ENCODE results near the gene ZNF726. TPM values are rescaled to one million over a fixed set of nuclear protein-coding genes. Genes with fewer than 3 reads are reported as not detected.

The ZNF726 gene
- total RNA-seq, 1 experiment from 2014 or later = 0.11 TPM

DNA sequence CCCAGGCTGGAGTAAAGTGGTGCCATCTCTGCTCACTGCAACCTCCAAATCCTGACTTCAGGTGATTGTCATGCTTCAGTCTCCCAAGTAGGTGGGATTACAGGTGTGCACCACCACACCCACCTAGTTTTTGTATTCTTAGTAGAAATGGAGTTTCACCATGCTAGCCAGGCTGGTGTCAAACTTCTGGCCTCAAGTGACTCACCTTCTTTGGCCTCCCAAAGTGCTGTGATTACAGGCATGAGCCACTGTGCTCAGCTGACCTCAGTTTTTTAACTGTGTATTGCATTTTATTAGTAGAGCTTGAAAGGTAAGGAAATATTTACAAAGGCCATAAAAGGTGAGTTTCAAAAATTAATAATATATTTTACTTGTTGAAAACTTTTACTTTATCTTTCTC lies 2.3 kb downstream of the ZNF726 start:
- no peaks in the 10 kb centered on the region for H3K23me2 ChIP-seq (ENCODE audit: insufficient read length, low read depth, low read length, poor library complexity, severe bottlenecking)
- no peak overlapping the region for H2BK20ac ChIP-seq (ENCODE audit: low read depth, low read length, poor library complexity, severe bottlenecking)
- no peak overlapping the region for H3K23ac ChIP-seq (ENCODE audit: insufficient read length, low read depth, low read length)
- no peaks in the 10 kb centered on the region for H3K27me3 Mint-ChIP-seq (ENCODE audit: low read depth)
- no peak overlapping the region for H3K9ac ChIP-seq (ENCODE audit: extremely low read depth, insufficient read length, low read length)
- H2AK5ac ChIP-seq (ENCODE audit: insufficient read length, low read length) = no peak overlapping the region
- H3K4me1 Mint-ChIP-seq = 0 out of 4 replicates have a peak, but pooled peaks cover 0 to 3% of the 10 kb centered on the region in 2 experiments
- H2BK15ac ChIP-seq (ENCODE audit: low read depth, low read length) = no peak overlapping the region
- H4K5ac ChIP-seq (ENCODE audit: insufficient read length, low read depth, low read length) = no peak overlapping the region
- H4K20me1 ChIP-seq (ENCODE audit: control insufficient read depth, insufficient read depth, insufficient read length) = no peaks in the 10 kb centered on the region
- H3K18ac ChIP-seq (ENCODE audit: insufficient read length, low read depth, low read length) = no peak overlapping the region
- no peaks in the 10 kb centered on the region for H3K79me1 ChIP-seq (ENCODE audit: insufficient read depth, low read depth, low read length, poor library complexity, severe bottlenecking)
- peaks cover 8% of the 10 kb centered on the region for H3K9me3 ChIP-seq (ENCODE audit: control insufficient read depth, low read depth, low read length)
- peaks cover 75 to 85% of the 10 kb centered on the region in 2 experiments for H3K9me3 Mint-ChIP-seq
- H2BK120ac ChIP-seq (ENCODE audit: low read depth, low read length, poor library complexity, severe bottlenecking) = no peak overlapping the region
- no peak for TF ChIP-seq CTCF (conservative IDR thresholded peaks at IDR 0.05)
- H3K27ac ChIP-seq (ENCODE audit: insufficient read length, low read depth, low read length) = no peak overlapping the region
- no peak overlapping the region for H4K8ac ChIP-seq (replicated peaks; ENCODE audit: insufficient read length, low read depth, low read length)
- H3K27ac Mint-ChIP-seq = no peak overlapping the region
- H3K79me2 ChIP-seq (ENCODE audit: insufficient read depth, low read length) = no peaks in the 10 kb centered on the region; the same call in 1 of the 2 replicates
- H3K4me1 ChIP-seq (ENCODE audit: insufficient read depth, low read length) = no peaks in the 10 kb centered on the region; the same call in 1 of the 2 replicates
- H2BK12ac ChIP-seq (ENCODE audit: insufficient read length, low read depth, low read length) = no peak overlapping the region
- H3K4ac ChIP-seq (ENCODE audit: low read depth, low read length) = no peak overlapping the region
- no peak overlapping the region for H3K56ac ChIP-seq (ENCODE audit: insufficient read length, low read depth, low read length)
- no peak for DNase-seq
- H4K91ac ChIP-seq (ENCODE audit: insufficient read length, low read depth, low read length) = no peak overlapping the region
- no peak overlapping the region for H3K4me2 ChIP-seq (ENCODE audit: insufficient read depth, insufficient read length, low read length)
- H3K4me3 Mint-ChIP-seq = no peak overlapping the region
- H3K36me3 Mint-ChIP-seq (ENCODE audit: insufficient read depth in 1 of 3, low read depth in 3 of 3) = peaks cover 11 to 20% (median 17%) of the 10 kb centered on the region in 3 experiments
- no peak overlapping the region for H2AFZ ChIP-seq (ENCODE audit: low read length)
- H3K14ac ChIP-seq (ENCODE audit: insufficient read depth, low read length) = no peak overlapping the region
- no peaks in the 10 kb centered on the region for H3K27me3 ChIP-seq (ENCODE audit: insufficient read depth, low read length)
- H2BK5ac ChIP-seq (ENCODE audit: insufficient read length, low read length) = no peak overlapping the region
- H3T11ph ChIP-seq (ENCODE audit: low read length) = no peak overlapping the region
